Measurements from ENCODE around the gene LMF1.

Gene LMF1

DNA sequence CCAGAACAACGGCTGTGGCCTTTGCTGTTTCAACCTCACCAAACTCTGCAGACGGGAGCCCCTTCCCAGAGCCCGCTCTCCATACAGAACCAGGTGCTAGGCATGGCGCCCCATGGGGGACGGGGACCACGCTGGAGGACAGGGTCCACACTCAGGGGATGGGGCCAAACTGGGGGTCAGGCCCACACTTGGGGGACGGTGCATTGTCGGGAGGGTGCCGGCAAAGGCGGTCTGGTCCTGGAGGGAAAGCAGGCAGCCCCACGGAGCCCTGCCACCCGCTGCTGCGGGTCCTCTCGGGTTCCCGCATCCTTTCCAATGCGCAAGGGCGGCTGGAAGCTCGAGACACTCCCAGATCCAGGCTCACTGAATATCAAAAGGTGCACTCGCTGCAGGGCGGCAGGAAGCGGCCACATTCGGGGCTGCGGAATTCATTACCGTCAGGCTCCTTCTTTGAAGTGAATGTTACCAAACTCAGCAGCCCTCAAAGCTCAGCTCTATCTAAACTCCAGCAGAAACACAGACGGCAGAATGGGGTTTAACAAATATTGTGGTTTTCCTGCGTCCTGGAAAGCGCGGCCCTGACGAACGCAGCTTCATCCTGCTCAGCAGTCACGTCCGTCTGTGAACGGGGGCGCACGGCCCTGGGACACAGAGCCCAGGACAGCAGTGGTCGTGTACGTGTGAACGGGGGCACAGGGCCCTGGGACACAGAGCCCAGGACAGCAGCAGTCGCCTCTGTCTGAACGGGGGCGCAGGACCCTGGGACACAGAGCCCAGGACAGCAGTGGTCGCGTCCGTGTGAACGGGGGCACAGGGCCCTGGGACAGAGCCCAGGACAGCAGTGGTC, 41.3 kb downstream of the LMF1 start:
- no peak overlapping the region for H3K4me2 ChIP-seq (ENCODE audit: low read length)
- H3K4me1 ChIP-seq: no peaks in the 10 kb centered on the region
- no peak for TF ChIP-seq CTCF (IDR thresholded peaks at IDR 0.05)
- H3K27ac ChIP-seq: no peak overlapping the region
- H3K9me3 ChIP-seq (ENCODE audit: control insufficient read depth, low read length): no peaks in the 10 kb centered on the region
- no peak overlapping the region for H3K4me3 ChIP-seq (ENCODE audit: low read depth, low read length)
- H2AFZ ChIP-seq: no peak overlapping the region
- no peaks in the 10 kb centered on the region for H3K27me3 ChIP-seq (ENCODE audit: control insufficient read depth, insufficient read depth, low read length)
- no peaks in the 10 kb centered on the region for H3K79me2 ChIP-seq
- no peak overlapping the region for H3K9ac ChIP-seq
- H3K36me3 ChIP-seq (ENCODE audit: control insufficient read depth, insufficient read depth, low read length): no peaks in the 10 kb centered on the region

DNA sequence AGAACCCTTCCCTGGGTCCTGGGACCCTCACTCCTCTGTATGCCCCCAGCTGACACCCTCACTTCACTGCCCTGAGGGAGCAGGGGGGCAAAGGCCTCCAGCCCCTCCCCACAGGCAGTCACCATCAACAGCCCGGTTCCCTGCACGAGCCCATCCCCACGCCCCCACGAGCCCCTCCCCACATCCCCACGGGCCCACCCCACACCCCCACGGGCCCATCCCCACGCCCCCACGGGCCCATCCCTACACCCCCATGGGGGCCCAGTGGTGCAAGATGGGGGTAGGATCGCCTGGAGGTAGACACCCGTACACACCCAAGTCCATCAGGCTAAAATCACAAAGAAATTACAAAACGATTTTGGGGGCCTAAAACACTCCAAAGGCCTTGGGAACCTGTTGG, 42.3 kb downstream of the LMF1 start:
- H3K4me3 ChIP-seq (ENCODE audit: low read depth, low read length): no peak overlapping the region
- no peaks in the 10 kb centered on the region for H3K36me3 ChIP-seq (ENCODE audit: control insufficient read depth, insufficient read depth, low read length)
- H3K4me1 ChIP-seq: no peaks in the 10 kb centered on the region
- H3K4me2 ChIP-seq (ENCODE audit: low read length): no peak overlapping the region
- no peak overlapping the region for H3K9ac ChIP-seq
- H3K27ac ChIP-seq: no peak overlapping the region
- no peaks in the 10 kb centered on the region for H3K27me3 ChIP-seq (ENCODE audit: control insufficient read depth, insufficient read depth, low read length)
- no peaks in the 10 kb centered on the region for H3K9me3 ChIP-seq (ENCODE audit: control insufficient read depth, low read length)
- H3K79me2 ChIP-seq: no peaks in the 10 kb centered on the region
- H2AFZ ChIP-seq: no peak overlapping the region
- TF ChIP-seq CTCF (IDR thresholded peaks at IDR 0.05): no peak

- no peak overlapping the region for H3K27ac ChIP-seq
- H3K9ac ChIP-seq: no peak overlapping the region
- H3K9me3 ChIP-seq (ENCODE audit: control insufficient read depth, low read length): no peaks in the 10 kb centered on the region
- H3K27me3 ChIP-seq (ENCODE audit: control insufficient read depth, insufficient read depth, low read length): no peaks in the 10 kb centered on the region
- H3K79me2 ChIP-seq: no peaks in the 10 kb centered on the region
- no peak for TF ChIP-seq CTCF (IDR thresholded peaks at IDR 0.05)
- no peaks in the 10 kb centered on the region for H3K36me3 ChIP-seq (ENCODE audit: control insufficient read depth, insufficient read depth, low read length)
- no peaks in the 10 kb centered on the region for H3K4me1 ChIP-seq
- H3K4me3 ChIP-seq (ENCODE audit: low read depth, low read length): no peak overlapping the region
- H2AFZ ChIP-seq: no peak overlapping the region
- no peak overlapping the region for H3K4me2 ChIP-seq (ENCODE audit: low read length)
Observed at GRCh38 chr16:927931-928330, 42.9 kb downstream of the LMF1 start.

DNA sequence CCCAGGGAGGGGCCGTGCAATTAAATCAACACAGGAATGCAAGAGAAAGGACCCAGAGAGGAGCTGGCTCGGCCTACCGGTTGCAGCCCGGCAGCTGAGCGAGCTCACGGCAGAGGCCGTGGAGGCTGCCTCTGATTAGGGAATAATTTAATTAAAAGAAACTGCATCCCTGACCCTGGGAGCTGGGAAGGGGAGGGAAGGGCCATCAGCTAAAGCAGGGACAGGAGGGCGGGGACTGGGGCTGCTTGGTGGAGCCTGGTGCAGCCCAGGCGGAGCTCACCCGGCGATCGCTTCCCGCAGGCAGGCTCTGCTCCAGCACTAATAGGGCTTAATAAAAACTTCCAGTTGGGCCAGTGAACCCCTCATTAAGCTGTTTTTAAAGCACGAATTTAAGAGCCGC, 43.4 kb downstream of the LMF1 start:
- Histone ChIP-seq H3K4me1 (no peaks in the 10 kb centered on the region), H3K27ac (no peak overlapping the region), H3K4me2 (ENCODE audit: low read length) (no peak overlapping the region), H3K79me2 (no peaks in the 10 kb centered on the region), H3K36me3 (ENCODE audit: control insufficient read depth, insufficient read depth, low read length) (no peaks in the 10 kb centered on the region), H3K9me3 (ENCODE audit: control insufficient read depth, low read length) (no peaks in the 10 kb centered on the region), H3K9ac (no peak overlapping the region), H3K4me3 (ENCODE audit: low read depth, low read length) (no peak overlapping the region), H3K27me3 (ENCODE audit: control insufficient read depth, insufficient read depth, low read length) (no peaks in the 10 kb centered on the region), H2AFZ (no peak overlapping the region)
- TF ChIP-seq CTCF (IDR thresholded peaks at IDR 0.05): no peak

DNA sequence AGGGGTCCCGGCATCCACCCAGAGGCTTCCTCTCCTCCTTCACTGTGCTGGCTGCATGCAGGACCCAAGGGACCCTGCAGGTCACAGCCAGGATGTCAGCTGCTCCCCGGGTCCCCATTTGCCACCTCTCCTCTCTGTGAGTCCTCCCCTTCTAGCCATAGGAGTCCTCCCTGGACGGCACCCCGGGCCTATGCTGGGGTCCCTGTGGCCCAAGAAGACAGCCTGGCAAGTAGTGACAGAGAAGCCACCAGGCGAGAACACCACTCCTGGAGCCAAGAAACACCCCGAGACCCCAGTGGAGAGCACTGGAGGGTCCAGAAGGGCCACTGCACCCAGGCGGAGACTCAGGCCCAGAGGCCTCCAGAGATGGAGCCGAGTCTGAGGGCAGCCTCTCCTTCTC, 44.1 kb downstream of the LMF1 start:
- Histone ChIP-seq H3K27me3 (ENCODE audit: control insufficient read depth, insufficient read depth, low read length) (no peaks in the 10 kb centered on the region), H3K9ac (no peak overlapping the region), H3K4me2 (ENCODE audit: low read length) (no peak overlapping the region), H3K36me3 (ENCODE audit: control insufficient read depth, insufficient read depth, low read length) (no peaks in the 10 kb centered on the region), H3K79me2 (no peaks in the 10 kb centered on the region), H2AFZ (no peak overlapping the region), H3K4me1 (no peaks in the 10 kb centered on the region), H3K27ac (no peak overlapping the region), H3K9me3 (ENCODE audit: control insufficient read depth, low read length) (no peaks in the 10 kb centered on the region), H3K4me3 (ENCODE audit: low read depth, low read length) (no peak overlapping the region)
- no peak for TF ChIP-seq CTCF (IDR thresholded peaks at IDR 0.05)

Measured in parathyroid adenoma (tissue), 2 donors.